Measurements from ENCODE around the gene SRMS.

DNA sequence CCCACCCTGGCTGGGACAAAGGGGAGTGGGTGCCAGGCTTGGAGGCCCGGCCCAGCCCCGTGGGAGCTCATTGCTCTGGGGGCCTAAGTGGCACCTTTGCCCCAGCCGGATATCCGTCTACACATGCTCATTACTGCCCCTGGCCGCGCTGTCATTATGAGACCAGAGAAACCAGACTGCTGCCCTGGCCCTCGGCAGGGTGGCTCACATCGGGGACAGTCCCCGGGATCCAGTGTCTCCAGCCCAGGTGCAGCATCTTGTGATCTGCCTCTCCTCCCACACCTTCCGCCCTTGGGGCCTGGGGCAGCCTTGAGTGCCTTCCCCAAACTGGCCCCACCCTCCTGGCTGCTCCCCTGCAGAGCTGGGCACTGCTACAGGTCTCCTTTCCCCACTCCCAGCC lies 4.9 kb downstream of the SRMS start:
- TF ChIP-seq, protein P1, sequence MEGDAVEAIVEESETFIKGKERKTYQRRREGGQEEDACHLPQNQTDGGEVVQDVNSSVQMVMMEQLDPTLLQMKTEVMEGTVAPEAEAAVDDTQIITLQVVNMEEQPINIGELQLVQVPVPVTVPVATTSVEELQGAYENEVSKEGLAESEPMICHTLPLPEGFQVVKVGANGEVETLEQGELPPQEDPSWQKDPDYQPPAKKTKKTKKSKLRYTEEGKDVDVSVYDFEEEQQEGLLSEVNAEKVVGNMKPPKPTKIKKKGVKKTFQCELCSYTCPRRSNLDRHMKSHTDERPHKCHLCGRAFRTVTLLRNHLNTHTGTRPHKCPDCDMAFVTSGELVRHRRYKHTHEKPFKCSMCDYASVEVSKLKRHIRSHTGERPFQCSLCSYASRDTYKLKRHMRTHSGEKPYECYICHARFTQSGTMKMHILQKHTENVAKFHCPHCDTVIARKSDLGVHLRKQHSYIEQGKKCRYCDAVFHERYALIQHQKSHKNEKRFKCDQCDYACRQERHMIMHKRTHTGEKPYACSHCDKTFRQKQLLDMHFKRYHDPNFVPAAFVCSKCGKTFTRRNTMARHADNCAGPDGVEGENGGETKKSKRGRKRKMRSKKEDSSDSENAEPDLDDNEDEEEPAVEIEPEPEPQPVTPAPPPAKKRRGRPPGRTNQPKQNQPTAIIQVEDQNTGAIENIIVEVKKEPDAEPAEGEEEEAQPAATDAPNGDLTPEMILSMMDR (conservative IDR thresholded peaks at IDR 0.05; ENCODE audit: low read depth, low read length): no peak
- TF ChIP-seq EZH2phosphoT487 (IDR thresholded peaks at IDR 0.05; ENCODE audit: borderline replicate concordance, low read length): no peak

Measured in PC-3 (cell line).